GM19397 (cell line): ENCODE data around the gene APOO.

Experiments used
- ATAC-seq: cut with Tn5 transposase; IDR thresholded peaks from one replicate; pipeline ENCODE4 v1.9.1; 2021; ENCODE audit warnings: mild to moderate bottlenecking, moderate library complexity; ENCODE audit not compliant: unreplicated experiment

APOO gene

GRCh38 chrX:23907498-23908218, at the start of gene APOO, which contains the start of gene CXorf58:
APOO (minus strand) TSS chrX:23907938; CDS start chrX:23907702, 236 bp downstream.
CXorf58 (plus strand) TSS chrX:23908006; CDS start chrX:23910303, 2,297 bp downstream.
- ATAC-seq: peak; percentile 94

GRCh38 chrX:23954396-23954795, 46.7 kb upstream of the APOO start:
- ATAC-seq: no peak

DNA sequence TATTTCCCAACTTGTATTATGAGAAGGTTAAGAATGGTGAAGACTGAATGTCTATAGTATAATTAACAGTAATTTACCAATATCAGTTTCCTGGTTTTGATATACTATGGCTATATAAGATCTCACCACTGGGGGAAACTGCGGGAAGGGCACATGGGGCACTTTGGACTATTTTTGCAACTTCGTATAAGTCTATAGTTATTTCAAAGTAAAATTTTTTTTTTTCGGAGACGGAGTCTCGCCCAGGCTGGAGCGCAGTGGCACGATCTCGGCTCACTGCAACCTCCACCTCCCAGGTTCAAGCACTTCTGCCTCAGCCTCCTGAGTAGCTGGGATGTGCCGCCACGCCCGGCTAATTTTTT, 46.2 kb upstream of the APOO start:
- no peak for ATAC-seq

DNA sequence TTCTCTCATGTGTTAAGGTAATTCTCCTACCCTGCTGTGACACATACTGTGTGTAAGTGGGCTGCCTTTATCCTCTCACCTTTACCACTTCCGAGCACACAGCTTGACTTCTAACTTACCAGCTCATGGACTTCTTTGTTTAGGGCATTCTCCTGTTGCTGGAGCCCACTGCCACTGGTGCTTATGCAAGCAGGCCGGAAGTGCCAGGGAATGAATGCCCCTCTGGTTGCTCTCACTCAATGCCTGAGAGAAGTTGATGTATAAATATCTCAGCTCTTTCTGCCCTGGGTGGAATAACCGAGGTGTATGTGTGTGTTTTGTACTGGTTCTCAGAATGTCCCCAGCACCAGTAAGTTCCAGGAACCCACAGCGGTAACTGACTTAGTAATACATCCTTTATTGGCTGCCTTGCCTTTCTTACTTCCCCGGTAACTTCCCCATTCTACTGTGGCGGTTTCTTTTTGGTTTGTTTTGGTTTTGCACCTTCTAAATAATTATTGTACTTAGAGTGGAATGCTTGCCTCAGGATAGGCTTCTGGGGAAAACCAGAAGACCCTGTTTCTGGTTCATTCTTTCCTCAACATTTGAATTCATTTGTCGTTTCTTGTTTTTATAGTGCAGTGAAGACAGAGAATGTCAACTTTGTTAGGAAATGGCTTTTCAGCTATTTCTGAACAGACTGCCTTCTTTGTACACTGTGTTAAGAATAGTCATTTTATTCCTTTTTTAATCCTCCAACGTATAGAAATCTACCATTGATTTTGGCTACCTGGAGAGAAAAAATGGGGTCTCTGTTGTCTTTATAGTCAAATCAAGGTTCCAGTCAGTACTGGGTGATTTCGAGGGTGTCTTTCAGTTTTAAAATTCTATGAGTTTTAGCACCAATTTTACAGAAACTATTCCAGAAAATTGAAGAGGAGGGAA, 45.5 kb upstream of the APOO start:
- peak; percentile 86 for ATAC-seq

GRCh38 chrX:23952391-23952790, 44.7 kb upstream of the APOO start:
- ATAC-seq: no peak

DNA sequence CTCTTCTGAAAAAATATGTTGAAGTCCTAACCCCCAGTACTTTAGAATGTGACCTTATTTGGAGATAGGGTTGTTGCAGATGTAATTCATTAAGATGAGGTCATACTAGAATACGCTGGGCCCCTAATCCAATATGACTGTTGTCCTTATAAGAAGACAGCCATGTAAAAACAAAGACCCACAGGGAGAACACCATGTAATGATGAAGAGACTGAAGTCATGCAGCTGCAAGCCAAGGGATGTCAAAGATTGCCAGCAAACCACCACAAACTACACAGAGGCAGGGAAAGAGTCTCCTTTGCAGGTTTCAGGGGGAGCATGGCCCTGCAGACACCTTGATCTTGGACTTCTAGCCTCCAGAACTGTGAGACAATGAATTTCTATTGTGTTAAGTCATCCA, 37.5 kb upstream of the APOO start:
- ATAC-seq: no peak

GRCh38 chrX:23944234-23944633, 36.5 kb upstream of the APOO start:
- ATAC-seq: no peak

- ATAC-seq: no peak
Measured at GRCh38 chrX:23939203-23939602, 31.5 kb upstream of the APOO start.

- no peak for ATAC-seq
Measured at GRCh38 chrX:23938690-23939089, 31.0 kb upstream of the APOO start.

DNA sequence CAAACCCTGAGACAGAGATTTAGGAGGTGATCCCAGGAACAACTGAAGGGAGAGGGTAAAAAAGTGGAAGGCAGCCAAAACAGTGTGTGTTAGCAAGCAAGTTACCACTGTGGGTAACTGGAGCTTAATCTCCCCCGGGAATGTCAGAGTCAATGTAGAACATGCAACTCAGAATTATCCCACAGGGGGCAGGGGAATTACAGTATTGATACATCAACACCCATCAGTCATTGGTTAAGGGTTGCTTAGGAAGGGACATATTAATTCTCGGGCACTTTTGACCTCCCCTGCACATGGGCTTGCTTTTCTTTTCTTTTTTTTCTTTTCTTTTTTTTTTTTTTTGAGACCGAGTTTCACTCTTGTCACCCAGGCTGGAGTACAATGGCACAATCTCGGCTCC, 29.4 kb upstream of the APOO start:
- no peak for ATAC-seq

DNA sequence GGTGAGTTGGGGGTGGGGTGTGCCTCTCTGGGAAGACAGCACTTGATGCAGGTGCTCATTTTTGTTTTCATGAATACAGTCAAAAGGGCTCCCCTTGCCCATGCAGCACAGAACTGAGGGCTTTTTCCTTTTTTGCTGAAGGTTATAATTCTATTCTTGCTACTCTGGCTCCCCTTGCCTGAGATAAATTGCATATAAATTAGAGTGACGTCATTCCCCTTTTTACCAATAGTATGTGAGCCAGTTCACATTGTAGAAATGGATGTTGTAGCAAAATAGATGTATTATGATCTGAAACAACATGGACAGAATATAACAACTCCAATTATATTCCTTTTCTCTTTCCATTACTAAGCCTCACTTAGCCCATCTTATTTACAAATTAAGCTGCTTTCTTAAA, 28.4 kb upstream of the APOO start:
- ATAC-seq: no peak

GRCh38 chrX:23935106-23935505, 27.4 kb upstream of the APOO start:
- no peak for ATAC-seq

- ATAC-seq: no peak
Measured at GRCh38 chrX:23932046-23932445, 24.3 kb upstream of the APOO start.

DNA sequence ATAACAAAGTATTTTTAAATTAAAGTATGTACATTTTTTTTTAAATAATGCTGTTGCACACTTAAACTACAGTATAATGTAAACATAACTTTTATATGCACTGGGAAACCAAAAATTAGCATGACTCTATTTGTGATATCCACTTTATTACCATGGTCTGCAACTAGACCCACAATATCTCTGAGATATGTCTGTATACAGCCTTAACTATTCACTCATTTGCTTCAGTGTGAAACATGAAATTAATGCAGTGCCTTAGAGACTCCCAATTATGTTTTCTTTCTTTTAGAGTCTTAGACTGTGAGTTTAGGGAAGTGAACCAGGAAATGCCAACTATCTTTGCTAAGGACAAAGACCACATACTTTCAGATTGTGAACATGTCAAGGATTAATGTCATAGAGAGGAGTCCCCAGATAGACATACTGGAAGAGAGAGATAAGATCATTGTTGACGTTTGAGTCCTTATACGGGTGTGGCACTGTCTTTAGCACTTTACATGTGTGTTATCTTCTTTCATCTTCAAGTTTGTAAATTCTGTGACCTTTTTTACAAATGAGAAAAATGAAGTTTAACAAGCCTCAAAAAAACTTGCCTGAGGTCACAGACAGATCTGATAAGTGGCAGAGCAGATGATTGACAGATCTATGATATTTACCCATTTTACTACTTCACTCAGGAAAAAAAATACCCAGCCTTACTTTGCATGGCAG, 23.3 kb upstream of the APOO start:
- ATAC-seq: no peak

GRCh38 chrX:23926015-23926414, 18.3 kb upstream of the APOO start:
- no peak for ATAC-seq

- ATAC-seq: no peak
Measured at GRCh38 chrX:23919706-23920320, 12.1 kb upstream of the APOO start.

DNA sequence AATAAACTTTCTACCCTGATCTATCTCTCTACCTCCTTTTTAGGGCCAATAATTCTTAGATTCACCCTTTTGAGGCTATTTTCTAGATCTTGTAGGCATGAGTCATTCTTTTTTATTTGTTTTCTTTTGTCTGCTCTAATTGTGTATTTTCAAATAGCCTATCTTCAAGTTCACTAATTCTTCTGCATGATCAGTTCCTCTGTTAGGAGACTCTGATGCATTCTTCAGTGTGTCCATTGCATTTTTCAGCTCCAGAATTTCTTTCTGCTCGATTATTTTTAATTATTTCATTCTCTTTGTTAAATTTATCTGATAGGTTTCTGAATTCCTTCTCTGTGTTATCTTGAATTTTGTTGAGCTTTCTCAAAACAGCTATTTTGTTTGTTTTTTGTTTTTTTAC, 11.4 kb upstream of the APOO start:
- no peak for ATAC-seq

DNA sequence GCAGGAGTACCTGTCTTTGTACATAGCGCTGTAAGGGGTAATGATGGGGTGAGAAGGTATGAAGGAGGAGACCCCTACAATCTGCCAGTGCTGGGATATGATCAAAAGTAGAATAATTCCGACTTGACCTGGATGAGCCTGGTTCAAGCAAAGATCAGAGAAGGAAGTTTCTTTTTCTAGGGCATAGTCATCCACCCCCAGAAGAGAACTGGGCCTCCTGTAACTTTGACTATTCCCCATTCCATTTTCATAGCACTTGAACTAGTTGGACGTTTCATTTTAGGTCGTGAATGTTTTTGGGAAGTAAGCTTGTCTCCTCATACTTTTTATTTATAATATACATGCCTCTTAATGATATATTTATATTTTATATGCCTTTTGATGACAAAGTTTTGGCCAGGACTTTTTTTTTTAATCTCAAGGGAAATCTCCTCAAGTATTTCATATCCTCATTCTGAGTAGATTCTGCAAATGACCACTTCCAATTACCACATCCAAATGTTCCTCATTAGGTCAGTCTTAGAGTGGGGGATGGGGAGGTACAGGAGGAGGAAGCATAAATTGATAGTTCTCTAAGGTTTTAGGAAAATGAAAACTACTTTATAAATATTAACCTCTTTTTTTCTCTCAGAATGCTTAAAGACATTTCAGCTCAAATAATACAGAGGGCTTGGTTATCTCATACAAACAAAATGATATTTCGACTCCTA, 3.5 kb upstream of the APOO start:
- ATAC-seq: no peak

DNA sequence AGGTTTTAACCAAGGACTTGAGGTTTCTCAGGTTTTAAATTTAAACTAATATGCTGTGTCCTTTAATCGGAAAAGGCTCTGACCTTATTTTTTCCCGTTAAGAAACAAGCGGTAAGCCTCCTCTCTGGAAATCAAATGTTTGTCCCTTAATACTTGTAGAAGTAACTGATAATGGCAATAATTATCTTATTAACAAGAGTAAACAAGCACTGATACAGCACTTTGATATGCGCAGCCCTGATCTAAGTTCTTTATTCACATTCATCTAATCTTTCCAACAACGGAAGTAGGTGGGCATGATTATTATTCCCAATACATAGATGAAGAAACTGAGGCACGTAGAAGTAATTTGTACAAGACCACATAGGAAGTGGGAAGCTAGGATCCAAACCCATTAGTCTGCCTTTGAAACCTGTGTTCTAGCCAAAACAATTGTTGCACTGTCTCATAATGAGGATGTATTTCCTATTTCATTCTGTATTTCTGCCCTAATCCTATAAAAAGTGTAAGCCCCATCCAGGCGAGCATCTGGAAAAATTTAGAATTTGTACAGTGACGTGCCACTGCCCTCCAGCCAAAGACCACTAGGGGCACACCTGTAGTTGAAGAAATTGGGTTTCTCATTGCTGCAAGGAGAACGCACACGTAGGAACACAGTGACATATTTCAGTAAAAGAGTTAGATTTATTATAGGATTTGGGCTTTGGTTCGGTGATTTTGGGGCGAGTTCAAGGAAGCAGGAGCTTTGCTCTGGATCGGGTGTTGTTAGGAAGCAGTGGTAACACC, 674 bp upstream of the APOO start:
- ATAC-seq: no peak

GRCh38 chrX:23907111-23907497, 634 bp downstream of the APOO start:
- peak; percentile 5 for ATAC-seq
